Glomerular visceral epithelial cell (primary cell): Measurements from ENCODE around the gene DSE.

Experiments
- DNase-seq: peaks from one replicate; pipeline ENCODE4 v3.0.0-alpha.2; 2016; ENCODE audit errors: extremely low spot score

Gene DSE

GRCh38 chr6:116446399-116446798, 75.7 kb downstream of the DSE start:
- DNase-seq = peak; percentile 40

- DNase-seq = no peak
These were observed 76.3 kb downstream of the DSE start for GRCh38 chr6:116447052-116447451.

DNA sequence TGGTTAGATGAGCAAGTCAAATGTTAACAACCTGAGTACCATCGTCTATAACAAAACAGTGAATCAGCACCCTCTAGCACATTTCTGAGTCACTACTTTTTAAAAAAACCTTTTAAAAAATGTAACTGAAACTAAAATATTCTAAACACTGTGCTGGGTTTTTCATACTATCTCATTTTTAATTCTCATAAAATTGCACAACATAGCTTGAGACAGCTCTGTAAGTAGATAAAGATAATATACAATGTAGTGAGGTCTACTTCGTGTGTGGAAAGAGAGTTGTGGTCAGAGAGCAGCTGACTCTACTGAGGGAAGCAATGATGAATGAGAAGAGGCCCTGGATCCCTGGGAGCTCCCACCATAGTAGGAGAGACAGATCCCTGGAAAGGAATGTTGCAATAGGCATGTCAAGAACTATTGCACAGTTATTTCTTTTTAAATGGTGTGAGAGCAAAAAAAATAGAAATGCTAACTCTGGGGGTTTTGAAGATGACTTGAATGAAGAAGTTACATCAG, 76.8 kb downstream of the DSE start:
- peak; percentile 83 for DNase-seq

GRCh38 chr6:116449565-116449964, 78.8 kb downstream of the DSE start:
- DNase-seq = no peak

- DNase-seq = no peak
These were observed 79.5 kb downstream of the DSE start for GRCh38 chr6:116450185-116450710.

DNA sequence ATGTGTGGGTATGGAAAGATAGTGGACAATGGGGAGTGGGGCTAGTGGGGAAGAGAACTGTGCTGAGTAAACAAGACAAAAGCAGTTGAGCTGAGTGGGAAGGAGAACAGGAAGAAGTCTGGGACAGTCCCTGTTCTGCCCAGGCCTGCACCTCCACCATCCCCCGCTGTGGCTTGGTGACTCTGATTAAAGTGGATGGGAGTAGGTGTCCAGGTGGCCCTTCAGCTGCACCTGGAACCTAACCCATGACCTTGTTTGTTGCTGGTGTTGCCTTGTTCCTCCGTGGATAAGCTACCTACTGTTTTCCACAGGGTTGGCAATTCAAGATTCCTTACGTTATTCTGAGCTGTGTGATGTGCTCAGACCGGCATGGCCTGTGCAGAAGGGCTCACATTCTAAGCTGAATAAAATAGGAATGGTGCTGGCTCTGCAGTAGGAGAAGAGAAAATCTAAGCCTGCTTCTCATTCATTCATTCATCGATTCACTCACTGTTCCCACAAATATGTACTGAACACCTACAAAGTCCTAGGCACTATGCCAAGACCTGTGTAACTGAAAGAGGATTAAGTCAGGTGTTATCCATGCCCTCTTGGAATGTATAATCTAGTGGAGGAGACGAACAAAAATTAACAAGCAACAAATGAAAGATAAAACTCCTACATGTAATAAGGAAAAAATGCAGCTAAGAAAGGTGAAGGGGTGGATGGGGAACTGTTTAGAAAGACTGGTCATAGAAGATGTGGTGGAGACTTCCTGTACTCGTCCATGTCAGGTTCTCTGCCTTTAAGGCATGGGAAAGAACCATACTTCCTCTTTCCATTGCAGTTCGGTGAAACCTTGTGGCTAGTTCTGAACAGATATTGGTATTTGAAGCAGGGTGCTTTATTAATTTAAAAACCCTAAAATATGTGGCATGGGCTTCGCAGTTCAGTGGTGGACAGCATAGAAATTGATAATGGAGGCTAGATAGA, 80.3 kb downstream of the DSE start:
- DNase-seq = no peak

DNA sequence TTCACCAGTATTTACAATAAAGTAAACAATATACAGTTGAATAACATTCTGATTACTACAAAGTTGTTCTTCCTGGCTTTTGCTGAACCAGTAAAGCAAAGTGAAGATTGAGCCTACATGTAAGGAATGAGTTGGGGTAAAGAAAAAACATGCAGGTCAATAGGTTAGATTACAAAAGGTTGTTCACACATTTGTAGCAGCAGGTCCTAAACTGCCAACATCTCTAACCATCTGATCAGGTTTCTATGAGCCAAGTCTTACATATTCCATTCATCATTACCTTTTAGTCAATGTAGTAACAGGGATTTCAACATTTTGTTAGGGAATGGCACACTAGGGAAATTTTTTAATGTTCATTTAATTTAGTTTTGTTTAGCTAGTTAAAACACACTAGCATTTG, 81.2 kb downstream of the DSE start:
- DNase-seq = no peak

- DNase-seq = no peak
These were observed 81.8 kb downstream of the DSE start for GRCh38 chr6:116452531-116452930.

GRCh38 chr6:116456106-116456505, 85.4 kb downstream of the DSE start:
- no peak for DNase-seq

- DNase-seq = no peak
These were observed 86.2 kb downstream of the DSE start for GRCh38 chr6:116456927-116457326.

DNA sequence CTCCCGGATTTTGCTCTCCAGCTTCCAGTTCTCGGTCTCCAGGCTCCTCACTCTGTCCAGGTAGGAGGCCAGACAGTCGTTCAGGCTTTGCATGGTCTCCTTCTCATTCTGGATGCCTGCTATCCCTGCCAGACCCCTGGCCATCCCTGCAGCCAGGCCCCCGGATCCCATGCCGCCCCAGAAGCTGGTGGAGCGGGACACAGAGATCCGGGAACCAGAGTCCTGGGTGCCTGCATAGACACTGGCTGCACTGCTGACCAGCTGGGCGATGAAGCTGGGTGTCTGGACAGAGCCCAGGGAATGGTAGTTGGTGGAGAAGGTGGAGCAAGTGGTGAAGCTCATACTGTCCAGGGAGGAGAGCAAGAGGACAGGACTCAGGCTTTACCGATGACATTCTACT, 87.5 kb downstream of the DSE start:
- no peak for DNase-seq

DNA sequence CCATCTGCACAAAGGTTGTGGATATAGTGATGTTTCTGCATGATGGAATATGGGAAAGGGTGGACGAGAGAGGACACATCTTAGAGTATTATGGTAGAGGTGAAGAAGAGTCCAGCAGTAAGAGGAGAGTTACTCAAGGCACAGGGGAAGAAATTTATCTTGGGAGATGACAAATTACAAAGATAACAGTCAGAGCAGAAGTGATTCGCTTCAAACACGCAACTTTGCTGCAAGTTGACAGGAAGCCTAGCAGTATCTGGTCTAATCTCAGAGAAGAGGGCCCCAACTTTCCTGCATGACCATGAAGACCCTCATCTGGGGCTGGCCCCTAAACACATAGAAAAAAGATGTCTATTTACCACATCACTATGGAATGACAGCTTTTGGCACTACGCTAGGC, 89.2 kb downstream of the DSE start:
- no peak for DNase-seq

- no peak for DNase-seq
These were observed 90.7 kb downstream of the DSE start, which contains the start of gene CALHM6 for GRCh38 chr6:116461331-116461931. Gene CALHM6, plus strand, starts transcription at chr6:116461375. Its CDS starts 555 bp downstream, at chr6:116461930.

DNA sequence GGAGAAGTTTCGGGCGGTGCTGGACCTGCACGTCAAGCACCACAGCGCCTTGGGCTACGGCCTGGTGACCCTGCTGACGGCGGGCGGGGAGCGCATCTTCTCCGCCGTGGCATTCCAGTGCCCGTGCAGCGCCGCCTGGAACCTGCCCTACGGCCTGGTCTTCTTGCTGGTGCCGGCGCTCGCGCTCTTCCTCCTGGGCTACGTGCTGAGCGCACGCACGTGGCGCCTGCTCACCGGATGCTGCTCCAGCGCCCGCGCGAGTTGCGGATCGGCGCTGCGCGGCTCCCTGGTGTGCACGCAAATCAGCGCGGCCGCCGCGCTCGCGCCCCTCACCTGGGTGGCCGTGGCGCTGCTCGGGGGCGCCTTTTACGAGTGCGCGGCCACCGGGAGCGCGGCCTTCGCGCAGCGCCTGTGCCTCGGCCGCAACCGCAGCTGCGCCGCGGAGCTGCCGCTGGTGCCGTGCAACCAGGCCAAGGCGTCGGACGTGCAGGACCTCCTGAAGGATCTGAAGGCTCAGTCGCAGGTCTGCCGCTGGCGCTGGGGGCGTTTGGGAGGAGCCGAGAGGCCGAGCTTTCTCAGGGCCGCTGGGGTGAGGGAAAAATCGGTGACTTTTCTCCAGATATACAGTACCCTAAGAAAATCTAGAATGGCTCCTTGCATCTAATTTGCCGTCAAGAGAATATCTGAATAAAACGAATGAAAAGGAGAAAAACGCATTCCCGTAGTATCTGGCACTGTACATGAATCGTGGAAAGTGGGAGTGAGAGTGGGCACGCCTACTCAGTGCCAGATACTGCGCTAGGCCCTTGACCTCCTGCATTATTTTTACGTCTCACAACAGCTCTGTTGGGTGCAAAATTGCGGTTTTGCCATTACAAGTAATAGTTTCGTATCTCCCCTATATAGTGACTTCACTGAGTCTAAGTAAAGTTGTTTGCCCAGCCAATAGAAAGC, 91.5 kb downstream of the DSE start:
- peak; percentile 62 for DNase-seq

- no peak for DNase-seq
These were observed 92.6 kb downstream of the DSE start for GRCh38 chr6:116463301-116463700.

DNA sequence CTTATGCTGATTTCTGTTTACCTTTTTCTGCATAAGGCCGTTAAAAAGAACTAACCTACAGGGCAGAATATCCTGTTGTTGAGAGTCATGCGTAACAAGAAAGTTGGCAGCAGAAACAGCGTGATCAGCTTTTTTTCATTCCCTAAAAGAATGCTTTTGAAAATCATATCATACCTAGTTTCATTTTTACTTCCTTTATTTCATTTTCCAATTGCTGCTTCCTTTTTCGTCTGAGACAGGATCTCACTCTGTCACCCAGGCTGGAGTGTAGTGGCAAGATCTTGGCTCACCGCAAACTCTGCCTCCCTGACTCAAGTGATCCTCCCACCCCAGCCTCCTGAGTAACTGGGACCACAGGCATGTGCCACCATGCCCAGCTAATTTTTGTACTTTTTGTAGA, 94.5 kb downstream of the DSE start:
- DNase-seq = no peak

DNA sequence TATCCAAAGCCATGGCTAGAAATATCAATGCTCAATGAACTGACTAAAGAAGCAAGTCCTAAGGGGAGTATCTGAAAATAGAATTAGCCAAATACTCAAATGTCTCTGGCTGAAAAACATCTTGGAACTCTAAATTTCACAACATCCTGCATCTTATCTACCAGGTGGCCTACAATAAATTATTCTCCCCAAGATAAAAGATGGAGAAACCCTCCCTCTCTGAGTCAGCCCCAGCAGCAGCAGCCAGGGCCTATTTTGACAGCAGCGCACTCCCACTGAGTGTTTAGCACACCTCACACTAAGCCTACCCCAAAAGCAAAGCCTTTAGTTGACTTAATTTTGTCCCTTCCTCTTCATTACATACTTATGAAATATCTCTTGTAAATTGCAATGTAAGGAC, 96.3 kb downstream of the DSE start:
- no peak for DNase-seq

DNA sequence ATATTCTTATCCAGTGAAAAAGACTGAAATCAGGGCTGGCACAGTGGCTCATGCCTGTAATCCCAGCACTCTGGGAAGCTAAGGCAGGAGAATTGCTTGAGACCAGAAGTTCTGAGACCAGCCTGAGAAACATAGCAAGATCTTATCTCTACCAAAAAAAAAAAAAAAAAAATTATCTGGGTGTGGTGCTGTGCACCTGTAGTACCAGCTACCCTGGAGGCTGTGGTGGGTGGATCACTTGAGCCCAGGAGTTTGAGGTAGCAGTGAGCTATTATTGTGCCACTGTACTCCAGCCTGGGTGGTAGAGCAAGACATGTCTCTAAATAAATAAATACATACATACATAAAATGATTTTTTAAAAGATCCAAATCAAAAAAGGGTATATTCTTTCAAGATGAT, 96.8 kb downstream of the DSE start:
- DNase-seq = no peak

GRCh38 chr6:116468293-116468692, 97.5 kb downstream of the DSE start:
- DNase-seq = no peak

GRCh38 chr6:116471531-116471930, 100.8 kb downstream of the DSE start:
- no peak for DNase-seq

DNA sequence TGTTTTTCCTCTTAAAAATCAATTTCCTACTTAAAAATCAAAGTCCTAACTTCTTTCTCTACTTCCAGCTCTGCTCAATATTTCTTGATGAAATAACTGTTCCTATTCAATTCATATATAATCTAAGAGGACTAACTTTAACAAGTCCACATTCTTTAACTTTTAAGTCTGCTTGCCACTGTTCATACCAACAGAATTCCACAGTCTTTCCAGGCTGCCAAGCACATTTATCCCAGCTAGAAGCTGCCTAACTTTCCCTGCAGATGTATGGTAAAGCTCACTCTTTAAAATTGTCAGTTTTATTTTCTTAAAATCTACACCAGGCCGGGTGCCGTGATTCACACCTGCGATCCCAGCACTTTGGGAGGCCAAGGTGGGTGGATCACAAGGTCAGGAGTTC, 102.0 kb downstream of the DSE start:
- DNase-seq = no peak

- no peak for DNase-seq
These were observed 104.4 kb downstream of the DSE start for GRCh38 chr6:116475141-116475540.
